ENCODE data around the gene ALAD. TPM values are rescaled to one million over a fixed set of nuclear protein-coding genes. Genes with fewer than 3 reads are reported as not detected.

ALAD gene
- total RNA-seq, 2 donors from 2014 or later = 18.7 to 19.5 TPM

- peaks cover 0 to 5% of the 10 kb centered on the region in 2 donors for H3K27me3 Mint-ChIP-seq
- no peaks in the 10 kb centered on the region for H3K9me3 Mint-ChIP-seq
- peaks cover 20 to 36% of the 10 kb centered on the region in 2 donors for H3K4me1 Mint-ChIP-seq (ENCODE audit: low read depth in 2 of 2)
- no peaks in the 10 kb centered on the region for H3K36me3 Mint-ChIP-seq
- no peak for ATAC-seq
- peak overlapping the region in 1 of 2 donors; percentile 19 for H3K27ac Mint-ChIP-seq
- H3K4me3 Mint-ChIP-seq = no peak overlapping the region
- DNase-seq (ENCODE audit: low spot score) = no peak
Observed at GRCh38 chr9:113343732-113344231, 57.3 kb downstream of the ALAD start.

GRCh38 chr9:113341712-113342410 is 59.2 kb downstream of the ALAD start:
- Mint-ChIP-seq H3K4me1 (ENCODE audit: low read depth in 2 of 2) (peaks cover 15 to 25% of the 10 kb centered on the region in 2 donors), H3K36me3 (no peaks in the 10 kb centered on the region), H3K9me3 (no peaks in the 10 kb centered on the region), H3K27ac (no peak overlapping the region), H3K4me3 (peak overlapping the region; percentile 80), H3K27me3 (peaks cover 0 to 5% of the 10 kb centered on the region in 2 donors)
- no peak for DNase-seq (ENCODE audit: low spot score)
- no peak for ATAC-seq

- ATAC-seq (peak; percentile 99), DNase-seq (ENCODE audit: low spot score) (peak; percentile 88)
- H3K4me3 Mint-ChIP-seq = peak within 1 kb of the TSS; percentile 80
- peaks cover 15 to 23% of the 10 kb centered on the region in 2 donors for H3K4me1 Mint-ChIP-seq (ENCODE audit: low read depth in 2 of 2)
- no peaks in the 10 kb centered on the region for H3K9me3 Mint-ChIP-seq
- H3K27ac Mint-ChIP-seq = peak within 1 kb of the TSS in 1 of 2 donors; percentile 45
- H3K36me3 Mint-ChIP-seq = no peaks in the 10 kb centered on the region
- peaks cover 0 to 5% of the 10 kb centered on the region in 2 donors for H3K27me3 Mint-ChIP-seq
Observed at GRCh38 chr9:113340011-113340699, 60.9 kb downstream of the ALAD start, which contains the start of gene WDR31. Gene WDR31, minus strand, starts transcription at chr9:113340275. Its CDS starts 8,253 bp downstream, at chr9:113332022.

- no peaks in the 10 kb centered on the region for H3K9me3 Mint-ChIP-seq
- peaks cover 0 to 7% of the 10 kb centered on the region in 2 donors for H3K27me3 Mint-ChIP-seq
- no peak for ATAC-seq
- no peak overlapping the region for H3K4me3 Mint-ChIP-seq
- DNase-seq (ENCODE audit: low spot score) = no peak
- H3K36me3 Mint-ChIP-seq = no peaks in the 10 kb centered on the region
- H3K4me1 Mint-ChIP-seq (ENCODE audit: low read depth in 2 of 2) = peaks cover 8 to 20% of the 10 kb centered on the region in 2 donors
- no peak overlapping the region for H3K27ac Mint-ChIP-seq
Observed at GRCh38 chr9:113337714-113338113, 63.4 kb downstream of the ALAD start.

Other genes with a start within 250 kb of the ALAD start
- 10 to 100 TPM; 47.2 to 60.4 TPM for gene FKBP15, start 180.0 kb downstream of the ALAD start, total RNA-seq
- 10 to 100 TPM; 20.0 to 20.5 TPM for gene SLC31A1, start 179.7 kb downstream of the ALAD start, total RNA-seq
- gene CDC26, start 125.7 kb downstream of the ALAD start, total RNA-seq = 10 to 100 TPM; 16.5 to 39.1 TPM
- gene PRPF4, start 125.6 kb downstream of the ALAD start, total RNA-seq = 10 to 100 TPM; 33.9 to 47.8 TPM
- gene RNF183, start 97.9 kb downstream of the ALAD start, total RNA-seq = not detected
- gene WDR31, start 61.0 kb downstream of the ALAD start, total RNA-seq = 1 to 10 TPM in 1 of 2 donors, under 1 TPM in 1; 0.83 to 1.4 TPM
- 1 to 10 TPM; 2.5 to 5.0 TPM for gene BSPRY, start 51.7 kb downstream of the ALAD start, total RNA-seq
- gene HDHD3, start 24.3 kb downstream of the ALAD start, total RNA-seq = 10 to 100 TPM; 11.0 to 15.7 TPM
- 10 to 100 TPM; 62.7 to 76.1 TPM for gene POLE3, start 9.4 kb upstream of the ALAD start, total RNA-seq
- gene C9orf43, start 9.5 kb upstream of the ALAD start, total RNA-seq = 1 to 10 TPM; 1.1 to 1.3 TPM
- gene RGS3, start 62.4 kb upstream of the ALAD start, total RNA-seq = 100 to 1,000 TPM in 1 of 2 donors, 10 to 100 TPM in 1; 71.7 to 144 TPM

All from natural killer cell treated with Interleukin-12 subunit alpha and Interleukin-12 subunit beta and Interleukin-15 and Interleukin-18, amount 100 ng/mL, for 72 hours (primary cell).